ENCODE data around the gene KIR2DL1.
"Not testable (repeated sequence)": the region's sequence is repeated elsewhere in the genome, so short reads cannot be mapped to it uniquely, and the experiment has no call there.

KIR2DL1 gene

GRCh38 chr19:54771018-54771960 is 1.7 kb downstream of the KIR2DL1 start:
- DNase-seq: not testable (repeated sequence)

GRCh38 chr19:54772666-54773065 is 3.1 kb downstream of the KIR2DL1 start:
- not testable (repeated sequence) for DNase-seq

GRCh38 chr19:54775095-54775815 is 5.7 kb downstream of the KIR2DL1 start:
- DNase-seq: not testable (repeated sequence)

- DNase-seq: not testable (repeated sequence)
Measured at GRCh38 chr19:54775830-54776229, 6.2 kb downstream of the KIR2DL1 start.

- not testable (repeated sequence) for DNase-seq
Measured at GRCh38 chr19:54777851-54778250, 8.3 kb downstream of the KIR2DL1 start.

- DNase-seq: not testable (repeated sequence)
Measured at GRCh38 chr19:54778896-54779295, 9.3 kb downstream of the KIR2DL1 start.

GRCh38 chr19:54782916-54783315 is 13.3 kb downstream of the KIR2DL1 start:
- not testable (repeated sequence) for DNase-seq

- DNase-seq: not testable (repeated sequence)
Measured at GRCh38 chr19:54786091-54786723, 16.6 kb downstream of the KIR2DL1 start.

GRCh38 chr19:54788154-54788553 is 18.6 kb downstream of the KIR2DL1 start:
- not testable (repeated sequence) for DNase-seq

- DNase-seq: no peak
Measured at GRCh38 chr19:54790711-54791110, 21.1 kb downstream of the KIR2DL1 start.

- DNase-seq: no peak
Measured at GRCh38 chr19:54791476-54791875, 21.9 kb downstream of the KIR2DL1 start.

- no peak for DNase-seq
Measured at GRCh38 chr19:54792814-54793213, 23.2 kb downstream of the KIR2DL1 start.

GRCh38 chr19:54795758-54796157 is 26.2 kb downstream of the KIR2DL1 start:
- no peak for DNase-seq

GRCh38 chr19:54803410-54803809 is 33.8 kb downstream of the KIR2DL1 start, which contains the start of gene KIR2DL4:
Gene KIR2DL4, plus strand, starts transcription at chr19:54803610. Its CDS starts 42 bp downstream, at chr19:54803652.
- no peak for DNase-seq

GRCh38 chr19:54804101-54804500 is 34.5 kb downstream of the KIR2DL1 start:
- DNase-seq: no peak

- no peak for DNase-seq
Measured at GRCh38 chr19:54804571-54804970, 35.0 kb downstream of the KIR2DL1 start.

GRCh38 chr19:54805665-54806515 is 36.3 kb downstream of the KIR2DL1 start:
- no peak for DNase-seq

- DNase-seq: no peak
Measured at GRCh38 chr19:54806516-54806838, 36.9 kb downstream of the KIR2DL1 start.

- DNase-seq: not testable (repeated sequence)
Measured at GRCh38 chr19:54814571-54814970, 45.0 kb downstream of the KIR2DL1 start.

GRCh38 chr19:54816251-54816650 is 46.7 kb downstream of the KIR2DL1 start, which contains the start of gene KIR3DL1:
Gene KIR3DL1, plus strand, starts transcription at chr19:54816468.
- not testable (repeated sequence) for DNase-seq

GRCh38 chr19:54817670-54818536 is 48.3 kb downstream of the KIR2DL1 start:
- no peak for DNase-seq

Measured in NCI-H526 (cell line).